DOHH2 (cell line): ENCODE results near the gene SPN.

Experiments used
- CTCF ChIP-seq: fragments of 200-600 bp; sonication (generic); IDR thresholded peaks from one replicate; pipeline ENCODE4 v1.5.1; 2014; ENCODE audit warnings: antibody characterized with exemption, mild to moderate bottlenecking, low read depth, low read length; ENCODE audit not compliant: poor library complexity, severe bottlenecking
- EZH2phosphoT487 ChIP-seq: fragments of 200-600 bp; sonication (generic); IDR thresholded peaks from 2 replicates; pipeline ENCODE4 v1.6.1; 2017; ENCODE audit warnings: borderline replicate concordance, mild to moderate bottlenecking, antibody characterized with exemption, low read length, moderate library complexity, mixed read lengths

GRCh38 chr16:29644338-29644857 is 18.6 kb upstream of the SPN start:
- TF ChIP-seq CTCF = no peak
- no peak for TF ChIP-seq EZH2phosphoT487
